Forelimb muscle (tissue), 1 donor: ENCODE data around the gene ANKRD34A. TPM values are rescaled to one million over a fixed set of nuclear protein-coding genes. Genes with fewer than 3 reads are reported as not detected.

Source experiments
- DNase-seq: peaks from one replicate; pipeline ENCODE4 v3.0.0-alpha.2; 2013; ENCODE audit warnings: low read depth
- polyA plus RNA-seq: library from polyadenylated mRNA; unstranded; fragments of 120-200 nt; gene quantifications from one replicate; pipeline ENCODE4 v1.2.1, GENCODE V29; 2013; ENCODE audit not compliant: insufficient read length

ANKRD34A gene
- 0.95 TPM for polyA plus RNA-seq

- peak; percentile 89 for DNase-seq
Observed at GRCh38 chr1:145964328-145965118, at the start of gene ANKRD34A, which contains the start of gene POLR3GL. ANKRD34A (minus strand) TSS chr1:145964575; CDS start chr1:145961759, 2,816 bp downstream. POLR3GL (plus strand) TSS chr1:145964690; CDS start chr1:145974866, 10,176 bp downstream.

- DNase-seq, result no peak
Observed at GRCh38 chr1:146013559-146013922, 49.2 kb upstream of the ANKRD34A start.

- no peak for DNase-seq
Observed at GRCh38 chr1:146012703-146013558, 48.6 kb upstream of the ANKRD34A start.

DNA sequence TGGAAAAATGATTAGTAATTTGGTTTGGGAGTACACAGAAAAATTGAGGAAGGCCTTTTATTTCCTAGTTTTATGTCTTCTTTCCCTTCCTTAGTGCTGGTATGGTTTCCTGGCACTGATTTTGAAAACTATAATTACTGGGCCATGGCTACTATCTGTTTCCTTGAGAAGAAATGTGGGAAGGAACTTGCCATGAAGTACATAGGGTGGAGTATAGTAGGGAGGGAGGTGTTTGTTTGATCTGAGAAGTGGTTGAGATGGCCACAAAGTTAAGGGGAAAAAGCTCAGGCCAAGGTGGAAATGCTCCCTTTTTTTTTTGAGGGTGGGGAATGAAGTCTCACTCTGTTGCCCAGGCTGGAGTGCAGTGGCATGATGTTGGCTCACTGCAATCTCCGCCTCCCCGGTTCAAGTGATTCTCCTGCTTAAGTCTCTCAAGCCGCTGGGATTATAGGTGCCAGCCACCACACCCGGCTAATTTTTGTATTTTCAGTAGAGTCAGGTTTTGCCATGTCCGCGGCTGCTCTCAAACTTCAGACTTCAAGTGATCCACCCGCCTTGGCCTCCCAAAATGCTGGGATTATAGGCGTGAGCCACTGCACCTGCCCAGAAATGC lies 45.9 kb upstream of the ANKRD34A start:
- DNase-seq, result no peak

- DNase-seq, result no peak
Observed at GRCh38 chr1:146007489-146008133, 43.2 kb upstream of the ANKRD34A start.

GRCh38 chr1:146001709-146002108 lies 37.3 kb upstream of the ANKRD34A start:
- no peak for DNase-seq

GRCh38 chr1:145999321-146000024 lies 35.1 kb upstream of the ANKRD34A start:
- no peak for DNase-seq

- DNase-seq, result no peak
Observed at GRCh38 chr1:145997718-145998023, 33.3 kb upstream of the ANKRD34A start.

DNA sequence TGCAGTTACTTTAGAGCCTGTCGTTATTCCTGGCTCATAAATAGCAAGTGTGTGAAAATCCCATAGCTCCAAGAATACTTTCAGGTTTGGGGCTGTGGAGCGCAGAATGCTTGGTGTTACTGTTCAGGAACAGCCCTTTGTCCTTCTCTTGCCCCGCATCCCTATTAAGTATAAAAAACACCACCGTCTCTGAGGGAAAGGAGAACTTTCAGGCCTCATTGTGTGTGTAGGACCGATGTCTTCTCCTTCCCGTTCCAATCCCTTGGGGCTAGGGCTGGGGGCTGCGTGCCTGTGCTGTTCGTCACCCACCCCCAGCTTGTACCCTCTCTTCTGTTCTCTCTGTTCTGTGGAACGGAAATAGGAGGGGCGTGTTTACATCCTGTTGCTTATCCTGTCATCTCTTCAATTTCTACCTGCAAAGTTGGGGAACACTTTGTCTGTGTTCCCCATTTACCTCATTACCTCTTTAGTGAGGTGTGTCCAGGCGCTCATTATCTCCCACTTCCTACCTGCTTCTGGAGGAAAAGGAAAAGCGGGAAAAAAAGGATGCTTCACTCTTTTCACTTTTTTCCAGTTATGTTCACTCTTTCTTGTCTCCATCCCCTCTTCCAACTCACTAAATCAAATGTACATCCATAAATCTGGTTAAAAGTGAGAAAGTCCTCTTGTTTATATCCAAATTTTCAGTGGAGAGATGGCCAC lies 32.8 kb upstream of the ANKRD34A start:
- DNase-seq, result no peak

- peak; percentile 97 for DNase-seq
Observed at GRCh38 chr1:145996433-145997015, 32.1 kb upstream of the ANKRD34A start, which contains the start of gene TXNIP. TXNIP (minus strand) TSS chr1:145996579; CDS start chr1:145996266, 313 bp downstream.

DNA sequence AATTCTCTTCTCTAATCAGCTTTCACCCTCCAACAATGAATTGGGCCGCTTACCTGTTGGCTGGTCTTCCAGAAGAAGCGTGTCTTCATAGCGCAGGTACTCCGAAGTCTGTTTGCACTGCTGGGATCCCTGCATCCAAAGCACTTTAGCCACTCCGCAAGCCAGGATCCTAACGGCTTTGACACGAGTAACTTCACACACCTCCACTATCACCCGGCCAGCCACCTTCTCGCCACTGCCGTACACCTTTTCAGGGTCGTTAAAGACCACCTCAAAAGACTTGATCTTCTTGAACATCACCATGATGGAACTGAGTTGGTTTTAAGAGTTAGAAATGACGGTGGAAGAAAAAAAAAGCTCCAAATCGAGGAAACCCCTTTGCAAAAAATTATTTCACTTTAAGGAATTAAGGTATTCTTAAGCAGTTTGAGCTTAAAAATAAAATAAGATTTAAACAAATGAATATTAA lies 31.6 kb upstream of the ANKRD34A start:
- DNase-seq, result no peak

DNA sequence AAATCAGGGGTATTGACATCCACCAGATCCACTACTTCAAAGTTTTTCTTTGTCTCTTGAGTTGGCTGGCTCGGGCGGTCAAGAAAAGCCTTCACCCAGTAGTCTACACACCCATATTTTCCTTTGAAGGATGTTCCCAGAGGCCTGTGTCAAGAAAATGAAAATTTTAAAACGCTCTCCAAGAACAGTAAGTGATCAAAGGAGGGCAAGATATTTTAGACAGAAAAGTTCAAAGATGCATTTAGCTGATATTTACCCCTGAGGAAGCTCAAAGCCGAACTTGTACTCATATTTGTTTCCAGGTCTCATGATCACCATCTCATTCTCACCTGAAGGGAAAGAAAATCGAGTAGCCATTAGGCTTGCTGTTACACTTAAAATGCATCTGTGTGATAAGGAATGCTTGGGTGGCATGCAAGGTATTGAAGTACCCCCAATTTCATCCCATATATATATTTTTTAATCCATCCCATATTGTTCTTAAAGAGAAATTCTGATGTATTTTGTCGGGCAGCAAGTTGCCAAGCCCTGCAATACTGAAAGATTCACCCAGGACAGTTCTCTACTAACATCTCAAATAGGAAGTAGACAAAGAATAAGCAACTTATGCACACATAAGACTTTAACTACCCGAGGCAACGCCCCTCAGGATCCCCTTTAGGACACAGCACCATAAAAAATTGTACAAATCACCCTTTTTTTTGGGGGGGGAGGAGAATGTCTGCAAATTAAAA lies 30.9 kb upstream of the ANKRD34A start:
- no peak for DNase-seq

GRCh38 chr1:145994391-145995120 lies 30.2 kb upstream of the ANKRD34A start:
- DNase-seq, result no peak

DNA sequence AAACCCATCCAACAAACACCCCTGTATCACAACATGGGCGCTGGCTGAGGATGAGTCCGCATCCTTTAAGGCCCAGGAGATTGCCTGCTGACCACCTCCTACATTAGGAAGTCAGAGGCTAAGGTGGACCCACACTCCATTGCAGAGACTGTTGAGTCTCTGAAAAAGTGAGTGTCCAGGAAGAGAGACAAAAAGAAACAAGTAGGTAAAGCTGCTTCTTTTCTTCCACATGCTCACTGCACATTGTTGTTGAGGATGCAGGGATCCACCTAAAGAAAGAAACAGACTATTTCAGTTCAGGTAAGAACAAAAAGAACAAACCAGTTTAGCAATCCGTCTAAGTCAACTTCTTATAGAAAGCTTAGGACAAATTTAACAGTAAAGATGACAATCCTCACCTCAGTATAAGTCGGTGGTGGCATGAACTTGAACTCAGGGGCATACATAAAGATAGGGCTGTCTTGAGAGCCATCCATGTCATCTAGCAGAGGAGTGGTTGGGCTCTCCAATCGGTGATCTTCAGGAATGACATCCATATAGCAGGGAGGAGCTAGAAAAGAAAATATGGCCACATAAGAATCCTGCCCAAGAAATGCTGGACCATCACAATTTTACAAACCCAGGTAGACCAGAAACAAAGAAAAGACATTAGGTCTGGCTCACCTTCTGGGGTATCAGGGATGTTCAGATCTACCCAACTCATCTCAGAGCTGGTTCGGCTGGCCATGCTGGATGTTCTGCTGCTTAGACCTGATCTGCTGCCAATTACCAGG lies 29.4 kb upstream of the ANKRD34A start:
- DNase-seq, result no peak

DNA sequence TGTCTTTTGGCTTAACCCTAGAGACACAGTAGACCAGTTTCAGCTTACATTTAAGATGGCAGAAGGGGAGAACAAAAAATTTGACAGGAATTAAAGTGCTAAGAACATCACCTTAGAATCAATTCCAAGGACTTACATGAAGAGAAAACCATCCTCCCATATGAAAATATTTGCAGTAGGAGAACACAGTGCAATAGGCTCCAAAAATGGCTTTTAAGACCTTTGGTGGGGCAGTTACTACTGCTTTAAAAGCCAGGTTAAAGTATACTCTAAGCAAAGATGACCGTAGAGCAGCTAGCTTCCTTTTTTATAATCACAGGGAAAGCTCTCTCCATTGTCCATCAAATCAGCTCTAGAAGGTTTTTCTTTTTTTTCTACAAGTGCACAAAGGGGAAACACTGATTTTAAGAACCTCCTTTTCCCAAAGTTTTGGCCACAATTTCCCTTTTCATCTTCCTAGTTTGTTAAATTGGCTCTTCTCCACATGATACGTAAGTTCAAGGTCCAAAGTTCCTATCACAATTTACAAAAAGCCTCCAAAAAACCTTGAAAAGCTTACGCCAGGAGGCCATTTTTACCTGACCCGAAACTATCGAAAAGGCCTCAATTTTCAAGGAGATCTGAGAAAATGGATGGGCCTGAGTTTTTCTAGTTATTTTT lies 28.7 kb upstream of the ANKRD34A start:
- no peak for DNase-seq

GRCh38 chr1:145992502-145992936 lies 28.1 kb upstream of the ANKRD34A start:
- no peak for DNase-seq

GRCh38 chr1:145991735-145992412 lies 27.5 kb upstream of the ANKRD34A start:
- DNase-seq, result no peak
